Measurements from ENCODE around the gene TNIK. TPM values are rescaled to one million over a fixed set of nuclear protein-coding genes. Genes with fewer than 3 reads are reported as not detected.

Gene TNIK
- total and polyA plus RNA-seq, 2 of the 4 experiments (the other 2 are of a cell fraction): 3.4 to 6.3 TPM

DNA sequence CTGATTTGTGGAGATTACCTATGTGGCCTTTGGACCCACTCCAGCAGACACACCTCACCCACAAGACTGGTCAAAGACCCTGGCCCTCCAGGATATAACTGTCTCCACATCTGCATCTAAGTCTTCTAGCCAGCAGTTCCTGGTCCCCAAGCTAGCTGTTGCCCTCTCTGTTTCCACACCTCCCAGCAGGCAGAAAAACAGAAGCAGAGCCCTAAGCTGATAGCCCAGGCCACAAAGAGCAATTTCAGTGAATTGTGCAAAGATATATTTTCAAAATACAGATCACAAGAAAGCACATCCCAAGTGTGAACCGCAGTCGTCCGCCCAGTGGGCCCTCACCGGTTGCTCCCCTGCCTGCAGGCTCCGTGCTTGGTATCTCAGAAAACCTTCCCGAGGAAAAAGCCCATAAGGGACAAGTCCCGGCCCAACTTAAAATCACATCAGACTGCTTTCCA lies 2.6 kb downstream of the TNIK start:
- ChIA-PET POLR2A (ENCODE audit: unreplicated experiment) (no interaction called here), CTCF (no interaction called here)
- no peak overlapping the region for H2BK20ac ChIP-seq (ENCODE audit: low read depth, low read length)
- ATAC-seq (ENCODE audit: low read depth) (no peak), DNase-seq (no peak)
- H3K18ac ChIP-seq (ENCODE audit: low read depth, low read length): no peak overlapping the region
- H2AK9ac ChIP-seq (replicated peaks; ENCODE audit: low read depth, low read length, poor library complexity): no peak overlapping the region
- no peak overlapping the region for H2BK15ac ChIP-seq (ENCODE audit: low read depth, low read length)
- H4K5ac ChIP-seq (ENCODE audit: low read depth, low read length): no peak overlapping the region
- no peak overlapping the region for H3K9ac ChIP-seq (ENCODE audit: low read depth, low read length)
- no peaks in the 10 kb centered on the region for H3K36me3 ChIP-seq (ENCODE audit: control insufficient read depth, insufficient read depth, low read length)
- no peak overlapping the region for H2BK5ac ChIP-seq (ENCODE audit: low read depth, low read length, poor library complexity, severe bottlenecking)
- H3K79me1 ChIP-seq (ENCODE audit: low read depth in 1 of 2, low read length in 2 of 2): peaks cover 8% of the 10 kb centered on the region in 2 experiments; a peak in 3 of 4 replicates
- intact Hi-C loops (cut with micrococcal nuclease) (loop anchor here (5.0 kb wide), 1 partner anchor 85 kb away; no protein-coding TSS in a partner anchor), in situ Hi-C loops (cut with MboI; ENCODE audit: low sequenced_read_pairs) (no loop called here), dilution Hi-C loops (cut with HindIII; ENCODE audit: low sequenced_read_pairs, unreplicated experiment) (no loop called here)
- H4K91ac ChIP-seq (ENCODE audit: insufficient read depth, low read depth, low read length): no peak overlapping the region
- H2AFZ ChIP-seq (replicated peaks; ENCODE audit: low read length, poor library complexity): no peak overlapping the region
- BruUV-seq (replicated peaks): no TSS peak
- H3K4me3 ChIP-seq (ENCODE audit: insufficient read depth, low read depth, low read length): no peak overlapping the region; the same call in 1 of the 2 replicates
- TF ChIP-seq FOS (IDR thresholded peaks at IDR 0.05; ENCODE audit: low read depth, low read length) (no peak), MAZ (IDR thresholded peaks at IDR 0.05; ENCODE audit: borderline replicate concordance, low read depth, low read length) (no peak), MAFK (IDR thresholded peaks at IDR 0.05; ENCODE audit: low read depth, low read length) (no peak), CHD1 (IDR thresholded peaks at IDR 0.05; ENCODE audit: low read depth, low read length) (no peak), CEBPB (IDR thresholded peaks at IDR 0.05; ENCODE audit: low read depth, low read length) (no peak), SMC3 (IDR thresholded peaks at IDR 0.05; ENCODE audit: low read depth, low read length) (no peak), MXI1 (IDR thresholded peaks at IDR 0.05; ENCODE audit: borderline replicate concordance, low read depth, low read length) (no peak), RFX5 (IDR thresholded peaks at IDR 0.05; ENCODE audit: low read depth, low read length) (no peak), POLR2A (IDR thresholded peaks at IDR 0.05; ENCODE audit: low read depth, low read length) (no peak), RAD21 (IDR thresholded peaks at IDR 0.05; ENCODE audit: low read length) (no peak), ELK1 (IDR thresholded peaks at IDR 0.05; ENCODE audit: borderline replicate concordance, low read depth, low read length) (no peak)
- H3K23ac ChIP-seq (ENCODE audit: low read depth, low read length): no peak overlapping the region
- no peak overlapping the region for H3K14ac ChIP-seq (replicated peaks; ENCODE audit: low read depth, low read length)
- no peak overlapping the region for H2AK5ac ChIP-seq (ENCODE audit: low read depth, low read length)
- H4K8ac ChIP-seq (ENCODE audit: low read depth in 2 of 2, low read length in 2 of 2): no peak overlapping the region
- H3K4me2 ChIP-seq (ENCODE audit: low read depth, low read length): no peak overlapping the region; the same call in 1 of the 2 replicates
- H3K9me3 ChIP-seq (ENCODE audit: control insufficient read depth, insufficient read depth, low read length): no peaks in the 10 kb centered on the region
- H3K56ac ChIP-seq (ENCODE audit: extremely low read depth, insufficient read depth, low read length): no peak overlapping the region
- 55% methylated on average over 2 of the region's 7 CpGs; no CpG with 5 or more reads in 1 of the 2 experiments for WGBS, 2 experiments (ENCODE audit: extremely low coverage in 2 of 2, insufficient read length in 1 of 2)
- H3K4me1 ChIP-seq (ENCODE audit: control insufficient read depth, insufficient read depth, low read length): peaks cover 3% of the 10 kb centered on the region
- H3K27ac ChIP-seq (ENCODE audit: insufficient read depth, low read length): no peak overlapping the region
- no peak overlapping the region for H2BK120ac ChIP-seq (ENCODE audit: low read depth, low read length)
- H3K9me1 ChIP-seq (ENCODE audit: insufficient read depth, low read length): no peaks in the 10 kb centered on the region; the same call in 1 of the 2 replicates
- no peaks in the 10 kb centered on the region for H4K20me1 ChIP-seq (ENCODE audit: insufficient read depth, low read length)
- H3K4ac ChIP-seq (ENCODE audit: low read depth, low read length): no peak overlapping the region
- no peaks in the 10 kb centered on the region for H3K27me3 ChIP-seq (ENCODE audit: control insufficient read depth, insufficient read depth, low read length)

Data from IMR-90 (cell line).